GM10248 (cell line): ENCODE data around the gene NAV1.

Source experiments
- CTCF ChIA-PET: fragments of 300-600 bp; sonication (Branson Sonifier 250); formaldehyde crosslinking; extraction: SDS; loops from one replicate; lab custom pipeline; 2021; ENCODE audit warnings: antibody characterized with exemption; lab: Yijun Ruan, JAX
- POLR2A ChIA-PET: fragments of 350-650 bp; sonication (Branson Sonifier 250); formaldehyde crosslinking; extraction: SDS; loops from one replicate; lab custom pipeline; 2020; ENCODE audit warnings: antibody characterized with exemption; lab: Yijun Ruan, JAX
- DNase-seq: peaks from one replicate; pipeline ENCODE4 v3.0.0; 2012; ENCODE audit errors: extremely low spot score
- CTCF ChIP-seq: IDR thresholded peaks from 2 replicates; pipeline ENCODE4 v1.5.1; 2012; ENCODE audit warnings: mild to moderate bottlenecking, low read depth; ENCODE audit errors: extremely low read depth, missing control alignments, control extremely low read depth

Gene NAV1

GRCh38 chr1:201506557-201507359 is 32.2 kb upstream of the NAV1 start, which contains the start of gene CSRP1:
Gene CSRP1 (minus strand): TSS chr1:201507123. CDS start chr1:201496303, 10,820 bp downstream.
- CTCF ChIA-PET, result interaction anchor here (0.9 to 29.4 kb wide), 6 partner anchors 11 to 71 kb away, joined by 3 to 685 read pairs (median 84); no protein-coding TSS in a partner anchor
- DNase-seq, result peak; percentile 95
- no peak for TF ChIP-seq CTCF
- POLR2A ChIA-PET, result interaction anchor here (0.6 kb wide), 1 partner anchor 568 kb away, joined by 6 read pairs; no protein-coding TSS in a partner anchor

GRCh38 chr1:201507360-201507675 is 31.6 kb upstream of the NAV1 start:
- CTCF ChIA-PET, result interaction anchor here (0.9 to 29.4 kb wide), 7 partner anchors 12 to 71 kb away, joined by 3 to 685 read pairs (median 12); no protein-coding TSS in a partner anchor
- TF ChIP-seq CTCF, result no peak
- no peak for DNase-seq
- POLR2A ChIA-PET, result interaction anchor here (0.6 kb wide), 1 partner anchor 567 kb away, joined by 6 read pairs; no protein-coding TSS in a partner anchor

- TF ChIP-seq CTCF, result no peak
- CTCF ChIA-PET, result interaction anchor here (5.0 to 29.4 kb wide), 5 partner anchors 13 to 74 kb away, joined by 46 to 685 read pairs (median 174); no protein-coding TSS in a partner anchor
- POLR2A ChIA-PET, result no interaction called here
- no peak for DNase-seq
Measured at GRCh38 chr1:201508809-201509208, 30.1 kb upstream of the NAV1 start.

GRCh38 chr1:201509601-201510374 is 29.1 kb upstream of the NAV1 start:
- POLR2A ChIA-PET, result no interaction called here
- no peak for DNase-seq
- CTCF ChIA-PET, result interaction anchor here (5.0 to 29.4 kb wide), 5 partner anchors 14 to 75 kb away, joined by 46 to 685 read pairs (median 174); no protein-coding TSS in a partner anchor
- no peak for TF ChIP-seq CTCF

- no peak for TF ChIP-seq CTCF
- no peak for DNase-seq
- POLR2A ChIA-PET, result no interaction called here
- CTCF ChIA-PET, result interaction anchor here (4.1 to 29.4 kb wide), 7 partner anchors 13 to 76 kb away, joined by 41 to 685 read pairs (median 157); partner anchors contain the start of gene PHLDA3
Measured at GRCh38 chr1:201510734-201511133, 28.2 kb upstream of the NAV1 start.

DNA sequence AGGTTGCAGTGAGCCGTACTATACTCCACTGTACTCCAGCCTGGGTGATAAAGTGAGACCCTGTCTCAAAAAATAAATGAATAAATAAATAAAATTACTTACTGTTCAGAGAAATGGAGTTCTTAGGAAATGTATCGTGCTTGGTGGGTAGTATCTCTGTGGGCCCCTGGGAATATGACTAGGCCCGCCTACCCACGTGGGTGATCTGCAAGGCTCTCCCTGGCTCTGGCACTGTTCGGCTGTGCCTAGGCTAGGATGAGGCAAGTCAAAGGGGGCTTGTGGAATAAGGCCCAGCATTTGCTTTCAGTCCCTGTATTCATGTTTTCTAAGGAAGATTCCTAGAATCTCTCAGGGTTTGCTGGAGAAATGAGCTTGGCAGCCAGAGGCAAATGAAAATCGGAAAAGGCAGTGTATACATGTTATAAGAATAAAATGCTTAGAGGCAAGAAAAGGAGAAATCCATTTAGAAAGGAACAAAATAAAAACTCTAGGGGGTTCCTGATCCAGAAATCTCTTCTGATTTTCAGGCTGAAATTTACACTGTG is 27.5 kb upstream of the NAV1 start:
- no peak for TF ChIP-seq CTCF
- no peak for DNase-seq
- CTCF ChIA-PET, result interaction anchor here (0.8 to 29.4 kb wide), 18 partner anchors 12 to 442 kb away, joined by 3 to 685 read pairs (median 18); partner anchors contain the start of gene PHLDA3
- POLR2A ChIA-PET, result no interaction called here
